HEK293 (cell line): ENCODE measurements around the gene UCMA.

ENCODE experiments used
- CTCF ChIA-PET: fragments of 350-600 bp; formaldehyde crosslinking; extraction: SDS; loops from one replicate; lab custom pipeline; 2021; ENCODE audit warnings: antibody characterized with exemption; lab: Yijun Ruan, JAX
- POLR2A ChIA-PET: fragments of 300-600 bp; formaldehyde crosslinking; extraction: SDS; loops from one replicate; lab custom pipeline; 2020; ENCODE audit warnings: antibody characterized with exemption, inconsistent platforms; lab: Yijun Ruan, JAX
- H3K27ac ChIP-seq: fragments of 200-500 bp; sonication (Bioruptor generic); 2 replicates; pipeline ENCODE4 v1.5.1; 2014; ENCODE audit warnings: low read depth, low read length, control low read depth, inconsistent platforms; ENCODE audit errors: extremely low read depth
- H3K36me3 ChIP-seq, 2 experiments: fragments of 200-500 bp in 1 of 2; sonication (Bioruptor generic) in 1 of 2; 1 replicate in 1 of 2; 2 replicates in 1 of 2; pipeline ENCODE4 v1.5.1; 2014 to 2017; ENCODE audit warnings: inconsistent platforms in 2 of 2, low read length in 2 of 2; ENCODE audit not compliant: control insufficient read depth in 2 of 2, insufficient read depth in 1 of 2
- H3K4me1 ChIP-seq: fragments of 200-500 bp; sonication (Bioruptor generic); 2 replicates; pipeline ENCODE4 v1.5.1; 2014; ENCODE audit warnings: mild to moderate bottlenecking, low read length, inconsistent platforms; ENCODE audit not compliant: control insufficient read depth, insufficient read depth
- H3K4me3 ChIP-seq: 2 replicates; pipeline ENCODE4 v1.5.1; 2011; ENCODE audit warnings: low read depth, mild to moderate bottlenecking, control low read depth, low read length, moderate library complexity
- H3K9me3 ChIP-seq: fragments of 200-500 bp; sonication (Bioruptor generic); 2 replicates; pipeline ENCODE4 v1.5.1; 2014; ENCODE audit warnings: low read depth, low read length, inconsistent platforms; ENCODE audit not compliant: control insufficient read depth, insufficient read depth
- GLI4 ChIP-seq: fragments of 450-650 bp; formaldehyde crosslinking; IDR thresholded peaks from 2 replicates; pipeline ENCODE4 v1.5.1; 2016; ENCODE audit warnings: missing biosample characterization, missing genetic modification characterization
- HOXC10 ChIP-seq: sonication (generic); formaldehyde crosslinking; IDR thresholded peaks from 2 replicates; pipeline ENCODE4 v1.8.1; 2023; ENCODE audit warnings: mild to moderate bottlenecking, missing genetic modification reagents
- KLF8 ChIP-seq: fragments of 450-650 bp; formaldehyde crosslinking; IDR thresholded peaks from 2 replicates; pipeline ENCODE4 v1.5.1; 2016; ENCODE audit warnings: missing biosample characterization, missing genetic modification characterization
- PRDM10 ChIP-seq: fragments of 450-650 bp; formaldehyde crosslinking; IDR thresholded peaks from 2 replicates; pipeline ENCODE4 v1.5.1; 2016; ENCODE audit warnings: missing biosample characterization, missing genetic modification characterization
- TRIM28 ChIP-seq: IDR thresholded peaks from 2 replicates; pipeline ENCODE4 v1.6.1; 2011; ENCODE audit warnings: low read length, control low read depth, borderline replicate concordance
- ZBTB7A ChIP-seq: fragments of 450-650 bp; formaldehyde crosslinking; IDR thresholded peaks from 2 replicates; pipeline ENCODE4 v1.5.1; 2016; ENCODE audit warnings: low read depth, missing biosample characterization, missing genetic modification characterization
- ZEB2 ChIP-seq: fragments of 450-650 bp; formaldehyde crosslinking; IDR thresholded peaks from 2 replicates; pipeline ENCODE4 v1.5.1; 2016; ENCODE audit warnings: missing biosample characterization, missing genetic modification characterization
- ZNF112 ChIP-seq: fragments of 450-650 bp; formaldehyde crosslinking; IDR thresholded peaks from 2 replicates; pipeline ENCODE4 v1.5.0; 2017; ENCODE audit warnings: missing biosample characterization, missing genetic modification characterization
- ZNF121 ChIP-seq: fragments of 450-650 bp; formaldehyde crosslinking; IDR thresholded peaks from 2 replicates; pipeline ENCODE4 v1.5.1; 2016; ENCODE audit warnings: missing biosample characterization, missing genetic modification characterization
- ZNF140 ChIP-seq: fragments of 450-650 bp; formaldehyde crosslinking; IDR thresholded peaks from 2 replicates; pipeline ENCODE4 v1.5.1; 2016; ENCODE audit warnings: missing biosample characterization, missing genetic modification characterization
- ZNF280C ChIP-seq: fragments of 450-650 bp; formaldehyde crosslinking; IDR thresholded peaks from 2 replicates; pipeline ENCODE4 v1.5.1; 2016; ENCODE audit warnings: missing biosample characterization, missing genetic modification characterization
- ZNF544 ChIP-seq: fragments of 450-650 bp; formaldehyde crosslinking; IDR thresholded peaks from 2 replicates; pipeline ENCODE4 v1.5.0; 2017; ENCODE audit warnings: missing biosample characterization, missing genetic modification characterization
- ZNF585B ChIP-seq: fragments of 450-650 bp; formaldehyde crosslinking; IDR thresholded peaks from 2 replicates; pipeline ENCODE4 v1.5.1; 2016; ENCODE audit warnings: missing biosample characterization, missing genetic modification characterization
- ZNF629 ChIP-seq: fragments of 450-650 bp; formaldehyde crosslinking; IDR thresholded peaks from 2 replicates; pipeline ENCODE4 v1.5.1; 2017; ENCODE audit warnings: missing biosample characterization, missing genetic modification characterization
- ZNF677 ChIP-seq: fragments of 450-650 bp; IDR thresholded peaks from 2 replicates; pipeline ENCODE4 v1.5.0; 2018; ENCODE audit warnings: missing biosample characterization, mild to moderate bottlenecking, missing genetic modification characterization, moderate library complexity
- TF ChIP-seq, protein P1 (sequence below): fragments of 450-650 bp; formaldehyde crosslinking; IDR thresholded peaks from 2 replicates; pipeline ENCODE4 v1.5.1; 2017; ENCODE audit warnings: missing biosample characterization, missing genetic modification characterization

UCMA gene

DNA sequence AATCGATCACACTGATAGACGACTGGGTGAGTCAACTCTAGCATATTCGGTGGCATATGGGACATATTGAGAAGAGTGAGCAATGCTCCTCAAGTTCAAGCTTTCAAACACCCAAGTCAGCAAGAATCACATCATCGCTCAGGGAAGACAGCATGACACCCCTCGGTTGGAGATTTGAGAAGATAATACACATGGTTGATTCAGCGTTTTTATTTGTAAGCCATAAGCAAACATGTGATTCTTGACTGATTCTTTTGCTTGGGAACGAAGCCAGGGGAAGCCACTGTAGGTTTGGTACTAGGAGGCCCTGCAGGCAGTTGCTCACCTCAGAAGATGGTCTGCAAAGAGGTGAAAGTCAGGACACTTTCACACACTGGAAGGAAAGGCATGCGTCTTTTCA is 12.6 kb downstream of the UCMA start:
- no peaks in the 10 kb centered on the region for H3K36me3 ChIP-seq
- TF ChIP-seq ZNF121 (tag by site-specific recombination) (no peak), ZBTB7A (tag by site-specific recombination) (no peak), ZNF140 (tag by site-specific recombination) (no peak), PRDM10 (tag by site-specific recombination) (no peak), ZNF629 (tag by site-specific recombination) (no peak), ZNF585B (tag by site-specific recombination) (no peak), ZEB2 (tag by site-specific recombination) (no peak), ZNF112 (tag by site-specific recombination) (no peak), TRIM28 (no peak), GLI4 (tag by site-specific recombination) (no peak), ZNF280C (tag by site-specific recombination) (no peak), KLF8 (tag by site-specific recombination) (no peak), HOXC10 (no peak)
- TF ChIP-seq, protein P1, sequence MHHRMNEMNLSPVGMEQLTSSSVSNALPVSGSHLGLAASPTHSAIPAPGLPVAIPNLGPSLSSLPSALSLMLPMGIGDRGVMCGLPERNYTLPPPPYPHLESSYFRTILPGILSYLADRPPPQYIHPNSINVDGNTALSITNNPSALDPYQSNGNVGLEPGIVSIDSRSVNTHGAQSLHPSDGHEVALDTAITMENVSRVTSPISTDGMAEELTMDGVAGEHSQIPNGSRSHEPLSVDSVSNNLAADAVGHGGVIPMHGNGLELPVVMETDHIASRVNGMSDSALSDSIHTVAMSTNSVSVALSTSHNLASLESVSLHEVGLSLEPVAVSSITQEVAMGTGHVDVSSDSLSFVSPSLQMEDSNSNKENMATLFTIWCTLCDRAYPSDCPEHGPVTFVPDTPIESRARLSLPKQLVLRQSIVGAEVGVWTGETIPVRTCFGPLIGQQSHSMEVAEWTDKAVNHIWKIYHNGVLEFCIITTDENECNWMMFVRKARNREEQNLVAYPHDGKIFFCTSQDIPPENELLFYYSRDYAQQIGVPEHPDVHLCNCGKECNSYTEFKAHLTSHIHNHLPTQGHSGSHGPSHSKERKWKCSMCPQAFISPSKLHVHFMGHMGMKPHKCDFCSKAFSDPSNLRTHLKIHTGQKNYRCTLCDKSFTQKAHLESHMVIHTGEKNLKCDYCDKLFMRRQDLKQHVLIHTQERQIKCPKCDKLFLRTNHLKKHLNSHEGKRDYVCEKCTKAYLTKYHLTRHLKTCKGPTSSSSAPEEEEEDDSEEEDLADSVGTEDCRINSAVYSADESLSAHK (tag by site-specific recombination), result no peak
- CTCF ChIA-PET, result interaction anchor here (0.6 kb wide), 2 partner anchors 81 to 87 kb away, joined by 4 to 9 read pairs; no protein-coding TSS in a partner anchor
- no peaks in the 10 kb centered on the region for H3K9me3 ChIP-seq
- H3K4me1 ChIP-seq, result no peaks in the 10 kb centered on the region
- POLR2A ChIA-PET, result no interaction called here
- no peak overlapping the region for H3K27ac ChIP-seq
- H3K4me3 ChIP-seq, result no peak overlapping the region

DNA sequence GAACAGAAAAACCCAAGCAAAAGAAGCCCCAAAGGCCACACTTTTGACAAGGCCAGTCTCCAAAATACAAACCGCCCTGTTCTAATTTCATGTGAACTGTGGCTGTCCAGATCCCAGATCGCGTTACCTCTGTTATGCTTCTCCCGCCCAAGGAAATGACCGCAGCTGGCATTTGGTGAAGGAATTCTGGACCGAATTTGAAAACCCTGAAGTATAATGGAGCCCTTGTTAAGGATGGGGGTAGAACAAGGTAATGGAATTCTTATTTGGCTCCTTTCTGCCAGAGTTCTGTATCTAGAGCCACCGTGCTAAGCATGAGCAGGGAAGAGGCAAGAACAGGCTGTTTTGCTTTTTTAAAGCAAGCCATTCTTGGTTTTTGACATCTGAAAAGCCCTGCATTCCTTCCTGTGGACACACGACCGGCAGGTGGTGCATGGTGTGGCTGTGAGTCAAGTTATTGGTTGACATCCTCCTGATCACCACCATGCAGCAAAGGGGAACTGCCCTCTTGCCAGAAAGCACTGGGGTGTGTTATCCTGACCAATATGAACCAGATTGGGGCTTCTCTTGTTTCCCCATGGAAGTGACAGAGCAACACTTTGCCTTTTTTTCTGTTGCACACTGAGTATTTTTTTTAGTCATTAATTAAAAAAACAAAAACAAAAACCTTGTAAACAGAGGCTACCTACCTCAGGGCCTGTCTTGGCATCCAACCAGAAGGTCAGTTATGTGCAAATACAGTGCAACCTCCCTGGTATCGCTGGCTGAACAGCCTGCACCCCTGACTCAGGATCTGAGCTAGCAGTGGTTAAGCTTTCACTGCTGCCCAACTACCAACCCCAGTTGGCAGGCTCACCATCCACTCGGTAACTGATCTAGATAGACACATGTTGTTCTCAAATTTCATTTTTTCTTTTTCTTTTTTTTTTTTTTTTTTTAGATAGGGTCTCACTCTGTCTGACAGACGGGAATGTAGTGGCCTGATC is 14.2 kb downstream of the UCMA start:
- CTCF ChIA-PET, result interaction anchor here (0.6 to 0.8 kb wide), 3 partner anchors 10 to 1368 kb away, joined by 3 to 4 read pairs (median 3); no protein-coding TSS in a partner anchor

More for the DNA sequence above, 14.2 kb downstream of the UCMA start:
- POLR2A ChIA-PET, result interaction anchor here (0.6 kb wide), 1 partner anchor 1322 kb away, joined by 3 read pairs; no protein-coding TSS in a partner anchor
- Histone ChIP-seq H3K9me3 (no peaks in the 10 kb centered on the region), H3K27ac (no peak overlapping the region), H3K4me1 (no peaks in the 10 kb centered on the region), H3K4me3 (no peak overlapping the region), H3K36me3 (no peaks in the 10 kb centered on the region)
- TF ChIP-seq ZNF677 (tag by site-specific recombination), result peak; percentile 81
- TF ChIP-seq ZNF544 (tag by site-specific recombination), result no peak
